VCaP (cell line): ENCODE data around the gene PAQR4.

Experiments
- H3K27ac ChIP-seq: fragments of 450-650 bp; 2 replicates; pipeline ENCODE4 v1.5.1; 2017
- CTCF ChIP-seq: fragments of 450-650 bp; conservative IDR thresholded peaks from 2 replicates; pipeline ENCODE4 v1.5.1; 2017; ENCODE audit warnings: mild to moderate bottlenecking, moderate library complexity

Gene PAQR4

GRCh38 chr16:2976673-2977072, 7.5 kb downstream of the PAQR4 start:
- H3K27ac ChIP-seq = peak overlapping the region; percentile 80
- no peak for TF ChIP-seq CTCF

- no peak for TF ChIP-seq CTCF
- H3K27ac ChIP-seq = peak overlapping the region; percentile 80
Observed at GRCh38 chr16:2977440-2977839, 8.3 kb downstream of the PAQR4 start.

- no peak for TF ChIP-seq CTCF
- H3K27ac ChIP-seq = peak overlapping the region; percentile 75; the same call in 1 of the 2 replicates
Observed at GRCh38 chr16:2979669-2980226, 10.6 kb downstream of the PAQR4 start.

- no peak for TF ChIP-seq CTCF
- H3K27ac ChIP-seq = peak within 1 kb of the TSS; percentile 75
Observed at GRCh38 chr16:2980227-2981176, 11.4 kb downstream of the PAQR4 start, which contains the start of gene PKMYT1. Gene PKMYT1, minus strand, starts transcription at chr16:2980446. Its CDS starts 789 bp downstream, at chr16:2979657.

GRCh38 chr16:2981177-2981898, 12.2 kb downstream of the PAQR4 start:
- H3K27ac ChIP-seq = peak overlapping the region; percentile 75
- TF ChIP-seq CTCF = no peak

GRCh38 chr16:2981899-2982250, 12.7 kb downstream of the PAQR4 start:
- TF ChIP-seq CTCF = no peak
- no peak overlapping the region for H3K27ac ChIP-seq

- H3K27ac ChIP-seq = no peak overlapping the region
- no peak for TF ChIP-seq CTCF
Observed at GRCh38 chr16:2982402-2982801, 13.3 kb downstream of the PAQR4 start.
